ENCODE measurements around the gene HOXB7.

The HOXB7 gene

DNA sequence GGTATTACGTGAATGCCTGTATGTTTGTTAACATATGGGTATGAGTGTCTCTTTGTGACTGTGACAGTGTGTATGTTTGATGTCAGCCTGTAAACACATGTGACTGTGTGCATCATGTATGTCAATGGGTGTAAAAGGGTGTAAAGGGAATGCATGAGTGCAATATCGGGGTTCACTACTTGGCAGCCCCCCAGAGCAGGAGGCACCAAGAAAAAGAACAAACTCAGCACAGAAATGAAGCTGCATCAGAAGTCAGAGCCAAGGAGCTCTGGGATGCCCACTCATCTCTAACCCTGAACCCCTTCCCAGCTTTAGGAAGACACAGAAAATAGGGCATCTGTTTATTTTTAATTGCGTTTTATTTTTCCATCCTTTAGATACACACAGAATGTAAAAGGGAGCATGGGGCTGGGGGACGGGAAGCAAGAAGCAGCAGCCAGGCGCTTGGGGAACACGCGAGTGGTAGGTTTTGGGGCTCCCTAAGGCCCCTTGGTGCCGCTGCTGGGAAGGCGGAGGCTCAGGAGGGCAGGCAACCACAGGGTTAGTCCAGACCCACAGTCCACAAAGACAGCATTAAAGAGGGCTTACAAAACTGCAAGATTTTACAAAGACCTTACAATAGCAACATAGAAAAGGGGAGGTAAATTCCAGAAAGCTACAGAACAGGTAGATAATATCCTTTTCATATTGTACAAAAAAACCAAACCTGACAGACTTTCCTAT lies 3.8 kb downstream of the HOXB7 start:
- no peak for DNase-seq

DNA sequence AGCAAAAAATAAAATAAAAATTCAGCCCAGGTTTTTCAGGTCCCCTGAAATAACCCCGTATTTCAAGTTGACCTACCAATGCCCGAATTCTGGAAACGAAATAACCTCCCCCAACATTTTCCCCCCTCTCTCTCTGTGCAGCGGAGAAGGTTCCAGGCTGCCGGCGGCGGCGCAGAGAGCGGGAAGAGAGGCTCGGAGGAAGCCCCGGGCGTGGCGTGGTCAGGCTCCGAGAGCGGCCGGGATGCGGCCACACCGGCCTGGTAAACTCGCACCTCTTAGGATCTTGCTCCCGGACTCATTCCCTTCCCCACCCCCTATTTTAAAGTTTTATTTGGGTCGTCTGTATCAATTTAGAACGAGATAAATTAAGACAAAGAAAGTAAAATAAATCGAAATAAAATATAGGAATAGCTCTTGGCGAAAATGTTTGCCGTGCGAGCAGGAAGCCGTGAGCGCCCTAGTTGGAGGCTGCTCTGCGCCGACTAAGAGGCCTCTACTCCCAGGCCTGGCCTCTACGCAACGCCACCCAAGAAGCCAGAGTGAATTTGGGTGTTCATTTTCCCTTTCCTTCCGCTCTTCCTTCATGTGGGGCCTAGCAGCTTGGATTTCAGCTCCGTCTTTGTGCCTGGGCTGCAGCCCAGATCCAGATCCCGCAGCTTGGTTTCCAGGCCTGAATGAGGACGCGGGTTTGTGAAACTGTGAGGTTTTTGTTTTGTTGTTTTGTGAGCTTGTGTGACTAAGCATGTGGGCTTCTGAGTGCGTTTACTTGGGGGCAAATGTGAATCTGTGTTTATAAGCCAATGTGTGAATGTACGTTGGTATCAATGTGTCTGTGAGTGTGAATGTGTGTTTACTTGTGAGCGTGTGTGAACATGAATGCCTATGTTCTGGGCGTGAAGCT lies 4.6 kb downstream of the HOXB7 start:
- DNase-seq: no peak

DNA sequence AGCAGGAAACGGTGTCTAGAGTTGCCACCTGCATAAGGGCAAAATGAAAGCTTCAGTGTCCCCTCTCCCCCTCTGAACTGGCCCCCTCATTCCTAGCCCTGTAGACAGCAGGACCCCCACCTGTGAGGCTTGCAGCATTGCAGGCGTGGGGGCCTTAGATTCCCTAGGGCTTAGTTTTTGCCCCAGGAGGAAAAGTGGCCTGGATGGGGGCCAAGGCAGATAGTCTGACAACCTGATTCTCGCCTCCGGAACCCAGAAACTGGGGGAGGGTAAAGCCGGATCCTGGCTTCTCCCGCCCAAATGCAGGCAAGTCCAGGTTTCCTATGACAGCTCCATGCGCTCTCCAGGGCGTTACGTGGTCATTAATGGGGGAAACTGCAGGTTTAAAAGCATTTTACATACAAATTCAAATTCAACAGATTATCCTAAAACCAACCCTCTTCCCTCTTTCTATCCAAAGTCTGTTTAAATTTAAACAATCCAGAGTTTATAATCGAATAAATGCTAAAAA lies 5.4 kb downstream of the HOXB7 start:
- no peak for DNase-seq

DNA sequence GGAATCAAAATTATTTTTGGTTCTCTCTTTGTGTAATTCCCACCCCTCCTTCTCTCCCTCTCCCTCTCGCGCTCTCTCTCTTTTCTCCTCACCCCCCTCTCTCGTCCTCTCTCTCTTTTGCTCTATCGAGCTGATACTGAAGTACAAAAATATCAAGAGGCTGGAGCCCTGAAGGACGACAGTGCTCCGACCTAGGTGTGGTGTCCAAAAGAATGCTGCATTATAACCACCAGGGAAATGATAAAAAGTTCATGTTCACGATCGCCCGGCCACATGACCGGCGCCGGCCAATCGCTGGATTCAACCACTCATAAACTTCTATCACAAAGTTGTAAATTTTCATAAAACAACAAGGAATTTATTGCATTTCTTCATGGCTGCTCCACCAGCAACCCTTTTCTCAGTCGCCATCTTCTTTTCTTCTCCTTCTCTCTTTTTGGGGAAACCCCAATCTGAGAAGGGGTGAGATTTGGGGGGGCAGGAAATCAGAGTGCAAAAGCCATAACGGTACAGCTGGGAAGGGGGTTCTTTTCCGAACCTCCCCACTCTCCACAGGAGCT lies 6.0 kb downstream of the HOXB7 start, which contains the start of gene HOXB6:
Gene HOXB6 (minus strand): TSS at position 217 of the 560 bp plus-strand sequence. CDS start 6,836 bp downstream, outside the sequence.
- no peak for DNase-seq

GRCh38 chr17:48603959-48604769 lies 6.7 kb downstream of the HOXB7 start:
- DNase-seq: no peak

- no peak for DNase-seq
Measured at GRCh38 chr17:48601539-48602425, 9.0 kb downstream of the HOXB7 start.

DNA sequence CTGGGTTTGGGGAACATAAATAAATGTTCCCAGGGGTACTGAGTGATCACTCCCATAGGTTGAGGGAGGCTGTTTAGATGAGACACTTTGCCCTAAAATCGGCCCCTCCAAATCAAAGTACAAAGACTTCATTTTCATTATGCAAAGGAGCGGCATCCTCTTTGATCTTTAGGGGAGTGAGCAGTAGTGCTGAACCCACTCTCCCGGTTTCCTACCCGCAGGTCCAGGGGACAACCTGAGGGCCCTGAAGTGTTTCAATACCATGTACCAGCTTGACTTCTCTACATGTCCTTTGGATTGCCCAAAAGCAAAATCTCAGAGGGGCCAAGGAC lies 9.6 kb downstream of the HOXB7 start:
- no peak for DNase-seq

GRCh38 chr17:48600244-48601098 lies 10.3 kb downstream of the HOXB7 start:
- no peak for DNase-seq

DNA sequence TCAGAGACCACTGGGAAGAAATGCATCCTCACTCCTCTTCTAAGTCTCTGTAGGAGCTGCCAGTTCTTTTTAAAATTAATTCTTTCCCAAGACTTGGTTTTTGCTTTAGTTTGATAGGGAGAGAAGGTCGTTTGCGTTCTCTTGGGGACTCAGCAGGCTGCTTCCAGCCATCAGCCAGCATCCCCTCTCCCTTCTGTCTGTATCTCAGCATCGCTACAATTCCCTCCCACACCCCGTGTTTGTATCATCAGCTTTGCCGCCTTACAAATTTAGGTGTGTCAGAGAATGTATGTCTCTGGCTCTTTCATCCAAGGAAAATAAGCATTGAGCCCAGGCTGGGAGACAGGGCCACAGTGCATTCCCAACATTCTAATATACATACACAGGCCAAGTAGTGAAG lies 11.5 kb downstream of the HOXB7 start:
- no peak for DNase-seq

DNA sequence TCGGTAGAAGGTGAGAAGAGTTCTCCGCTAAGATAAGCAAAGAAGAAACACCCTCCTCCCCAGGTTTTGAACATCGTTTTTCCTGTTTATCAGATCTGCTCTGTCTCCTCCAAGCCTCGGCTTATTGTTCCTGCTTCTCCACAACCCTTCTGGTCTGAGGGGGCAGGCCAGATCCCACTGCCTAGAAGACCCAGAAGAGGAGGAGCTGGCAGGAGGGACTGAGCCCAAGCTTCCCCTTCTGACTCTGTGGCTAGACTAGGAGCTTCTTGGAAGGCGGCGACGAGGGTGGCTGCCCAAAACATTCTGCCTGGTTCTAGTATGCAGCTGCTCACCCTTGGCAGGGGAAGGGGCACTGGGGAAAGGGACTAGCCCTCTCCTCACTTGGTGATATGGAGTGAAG lies 12.1 kb downstream of the HOXB7 start:
- DNase-seq: no peak

DNA sequence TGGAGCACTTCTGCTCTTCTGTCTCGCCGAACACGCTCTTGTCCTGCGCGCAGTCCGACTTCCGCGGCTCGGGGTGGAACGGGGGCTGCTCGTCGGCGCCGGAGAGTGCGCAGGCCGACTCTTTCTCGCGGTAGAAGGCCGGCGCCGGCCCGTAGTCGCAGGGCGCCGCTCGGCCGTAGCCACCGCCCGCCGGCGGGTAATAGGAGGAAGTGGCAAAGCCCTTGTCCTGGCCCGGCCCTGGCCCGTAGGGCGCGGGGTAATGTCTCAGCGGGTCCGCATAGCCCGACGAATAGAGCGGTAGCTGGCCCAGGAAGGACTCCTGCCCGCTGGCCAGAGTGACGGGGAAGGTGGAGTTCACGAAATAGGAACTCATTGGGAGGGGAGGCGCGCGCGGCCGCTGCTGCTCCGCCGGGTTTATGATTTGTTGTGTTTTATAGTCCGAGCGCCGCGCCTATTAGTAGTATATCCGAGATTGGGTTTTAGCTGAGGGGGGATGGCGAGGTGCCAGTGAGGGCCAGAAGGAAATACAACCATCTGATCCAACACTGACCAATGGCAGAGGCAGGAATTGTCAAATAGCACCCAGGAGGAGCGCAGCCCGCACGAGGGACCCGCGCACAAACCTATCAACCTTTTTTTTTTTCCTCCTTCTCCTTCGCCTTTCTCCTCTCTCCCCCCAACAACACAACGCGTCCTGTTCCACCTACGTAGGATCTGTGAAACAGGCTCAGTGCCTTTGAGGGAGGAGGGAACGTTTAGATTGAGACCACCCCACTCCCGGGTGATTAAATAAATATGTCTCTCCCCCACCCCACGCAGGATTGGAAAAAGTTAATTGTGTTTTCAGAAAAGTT lies 12.8 kb downstream of the HOXB7 start:
- no peak for DNase-seq

DNA sequence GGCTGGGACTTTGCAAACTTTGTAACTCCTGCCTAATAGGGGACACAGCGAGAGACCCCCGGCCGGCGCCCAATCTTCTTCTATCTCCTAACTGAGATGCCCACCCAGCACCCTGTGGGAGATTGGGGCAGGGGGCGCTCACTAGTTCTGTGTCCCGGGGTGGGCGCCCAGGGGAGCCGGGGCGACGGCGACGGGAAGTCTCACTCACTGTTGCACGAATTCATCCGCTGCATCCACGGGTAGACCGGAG lies 13.4 kb downstream of the HOXB7 start:
- DNase-seq: no peak

GRCh38 chr17:48596735-48597527 lies 13.9 kb downstream of the HOXB7 start:
- DNase-seq: no peak

- no peak for DNase-seq
Measured at GRCh38 chr17:48596000-48596734, 14.7 kb downstream of the HOXB7 start.

DNA sequence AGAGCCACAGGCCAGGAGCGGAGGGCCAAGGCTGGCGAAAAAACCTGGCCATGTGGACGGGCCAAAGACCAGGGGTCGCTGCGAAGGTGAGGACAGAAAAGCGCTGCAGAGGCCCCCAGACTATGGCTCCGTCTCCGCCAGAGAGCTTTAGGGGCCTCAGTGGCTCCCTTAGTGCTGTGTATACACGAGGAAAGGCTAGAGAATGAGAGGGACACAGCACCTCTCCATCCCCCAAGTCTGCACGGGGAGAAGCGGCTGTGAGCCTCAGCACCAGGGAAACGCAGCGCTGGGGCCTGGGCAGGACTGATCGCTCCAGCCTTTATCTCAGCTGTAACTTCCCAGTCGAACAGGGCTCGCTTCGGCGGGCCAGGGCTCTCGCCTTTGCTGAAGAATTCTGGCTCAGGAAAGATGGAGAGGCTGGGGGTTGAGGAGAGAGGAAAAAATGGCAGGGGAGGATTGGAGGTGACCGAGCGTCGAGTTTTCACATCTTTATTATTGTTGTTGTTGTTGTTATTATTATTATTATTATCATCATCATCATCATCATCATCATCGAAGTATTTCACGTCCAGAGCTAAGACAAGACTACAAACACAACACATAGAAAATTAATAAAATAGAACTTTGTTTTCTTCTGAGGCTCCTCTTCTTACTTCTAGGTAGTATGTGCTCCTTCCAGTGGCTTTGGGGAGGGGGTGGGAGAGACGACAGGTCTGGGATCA lies 15.4 kb downstream of the HOXB7 start:
- DNase-seq: no peak

DNA sequence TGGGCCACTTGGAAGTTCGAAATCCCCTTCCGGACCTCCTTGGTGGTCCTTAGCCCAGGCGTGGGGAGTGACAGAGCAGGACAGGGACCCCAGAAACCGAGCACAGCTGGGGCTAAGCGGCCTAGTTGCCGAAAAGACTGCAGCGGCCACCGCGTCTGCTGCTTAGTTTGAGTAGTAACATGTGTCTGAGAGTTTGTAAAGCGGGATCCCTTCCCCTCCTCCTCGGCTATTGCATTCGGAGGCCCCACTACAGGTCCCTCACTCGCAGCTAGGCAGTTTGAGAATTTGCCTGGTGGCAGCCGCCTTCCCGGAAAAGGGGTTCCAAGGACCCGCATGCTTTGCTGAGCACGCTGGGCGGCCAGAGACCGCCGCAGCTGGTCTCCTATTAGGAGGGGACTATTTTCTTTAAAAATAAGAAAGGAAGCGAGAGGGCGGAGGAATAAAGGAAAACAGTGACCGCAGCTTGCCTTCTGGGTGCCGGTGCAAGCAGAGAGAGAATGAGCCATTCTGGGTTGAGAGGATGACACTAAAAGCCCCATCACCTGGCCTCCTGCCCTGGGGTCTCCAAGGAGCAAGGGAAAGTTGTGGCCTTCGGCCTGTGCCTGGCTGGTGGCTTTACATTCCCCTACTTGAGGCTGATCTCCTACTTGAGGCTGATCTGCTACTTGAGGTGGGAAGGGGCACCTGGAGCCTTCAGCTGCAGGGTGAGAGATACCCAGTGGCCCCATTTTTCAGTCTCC lies 16.1 kb downstream of the HOXB7 start:
- DNase-seq: no peak
